A673 (cell line): ENCODE results near the gene SLC22A12.

ENCODE experiments used
- EZH2 ChIP-seq: fragments of 200-600 bp; sonication (generic); IDR thresholded peaks from 2 replicates; pipeline ENCODE4 v1.6.1; 2017; ENCODE audit warnings: borderline replicate concordance, low read depth, mild to moderate bottlenecking, mixed read lengths, antibody characterized with exemption, low read length; ENCODE audit not compliant: poor library complexity, severe bottlenecking
- TF ChIP-seq, protein P1 (sequence below): fragments of 300-800, 200-600 bp; sonication (generic); conservative IDR thresholded peaks from 2 replicates; pipeline ENCODE4 v1.5.1; 2017; ENCODE audit warnings: low read depth, mild to moderate bottlenecking, antibody characterized with exemption, low read length, moderate library complexity, mixed read lengths

DNA sequence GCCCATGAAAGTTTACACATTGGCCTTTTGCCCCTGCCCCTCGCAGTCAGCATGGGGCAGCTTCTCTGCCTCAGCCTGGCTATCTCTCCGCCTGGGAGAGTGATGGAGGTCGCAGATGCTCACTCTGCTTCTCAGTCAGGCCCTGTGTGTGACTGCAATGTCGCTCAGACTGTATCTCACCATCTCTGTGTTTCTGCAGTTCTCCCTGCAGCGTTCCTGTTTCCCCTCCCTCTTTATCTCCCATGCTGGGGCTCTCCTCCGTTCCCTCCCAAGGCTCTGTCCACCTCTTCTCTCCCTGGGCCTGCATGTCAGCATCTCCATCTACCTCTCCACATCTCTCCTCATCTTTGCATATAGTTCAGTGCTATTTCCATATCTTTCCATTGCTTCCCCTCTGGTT lies 38.1 kb downstream of the SLC22A12 start:
- no peak for TF ChIP-seq EZH2
- TF ChIP-seq, protein P1, sequence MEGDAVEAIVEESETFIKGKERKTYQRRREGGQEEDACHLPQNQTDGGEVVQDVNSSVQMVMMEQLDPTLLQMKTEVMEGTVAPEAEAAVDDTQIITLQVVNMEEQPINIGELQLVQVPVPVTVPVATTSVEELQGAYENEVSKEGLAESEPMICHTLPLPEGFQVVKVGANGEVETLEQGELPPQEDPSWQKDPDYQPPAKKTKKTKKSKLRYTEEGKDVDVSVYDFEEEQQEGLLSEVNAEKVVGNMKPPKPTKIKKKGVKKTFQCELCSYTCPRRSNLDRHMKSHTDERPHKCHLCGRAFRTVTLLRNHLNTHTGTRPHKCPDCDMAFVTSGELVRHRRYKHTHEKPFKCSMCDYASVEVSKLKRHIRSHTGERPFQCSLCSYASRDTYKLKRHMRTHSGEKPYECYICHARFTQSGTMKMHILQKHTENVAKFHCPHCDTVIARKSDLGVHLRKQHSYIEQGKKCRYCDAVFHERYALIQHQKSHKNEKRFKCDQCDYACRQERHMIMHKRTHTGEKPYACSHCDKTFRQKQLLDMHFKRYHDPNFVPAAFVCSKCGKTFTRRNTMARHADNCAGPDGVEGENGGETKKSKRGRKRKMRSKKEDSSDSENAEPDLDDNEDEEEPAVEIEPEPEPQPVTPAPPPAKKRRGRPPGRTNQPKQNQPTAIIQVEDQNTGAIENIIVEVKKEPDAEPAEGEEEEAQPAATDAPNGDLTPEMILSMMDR: no peak
